ENCODE measurements around the gene RESF1.

DNA sequence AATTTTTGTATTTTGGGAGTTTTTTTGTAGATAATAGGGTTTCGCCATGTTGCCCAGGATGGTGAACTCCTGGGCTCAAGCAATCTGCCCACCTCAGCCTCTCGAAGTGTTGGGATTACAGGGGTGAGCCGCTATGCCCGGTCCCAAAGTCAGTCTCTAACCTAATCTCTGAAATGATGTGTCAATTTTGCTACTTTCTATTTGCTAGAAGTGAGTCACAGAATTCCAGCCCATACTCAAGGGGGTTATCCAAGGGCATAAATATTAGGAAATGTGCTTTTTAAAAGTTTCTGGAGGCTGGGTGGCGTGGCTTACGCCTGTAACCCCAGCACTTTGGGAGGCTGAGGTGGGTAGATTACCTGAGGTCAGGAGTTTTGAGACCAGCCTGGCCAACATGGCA is 40.5 kb downstream of the RESF1 start:
- no peak for TF ChIP-seq CTCF (IDR thresholded peaks at IDR 0.05)
- no peak for TF ChIP-seq POLR2A (IDR thresholded peaks at IDR 0.05)

Measured in lower leg skin (tissue), 3 donors.